ENCODE data around the gene PTPRD. TPM values are rescaled to one million over a fixed set of nuclear protein-coding genes. Genes with fewer than 3 reads are reported as not detected.
A peak's percentile ranks its signal among the peaks of the same experiment; 100 is the strongest.

Gene PTPRD
- total RNA-seq, 1 experiment from 2014 or later = not detected

DNA sequence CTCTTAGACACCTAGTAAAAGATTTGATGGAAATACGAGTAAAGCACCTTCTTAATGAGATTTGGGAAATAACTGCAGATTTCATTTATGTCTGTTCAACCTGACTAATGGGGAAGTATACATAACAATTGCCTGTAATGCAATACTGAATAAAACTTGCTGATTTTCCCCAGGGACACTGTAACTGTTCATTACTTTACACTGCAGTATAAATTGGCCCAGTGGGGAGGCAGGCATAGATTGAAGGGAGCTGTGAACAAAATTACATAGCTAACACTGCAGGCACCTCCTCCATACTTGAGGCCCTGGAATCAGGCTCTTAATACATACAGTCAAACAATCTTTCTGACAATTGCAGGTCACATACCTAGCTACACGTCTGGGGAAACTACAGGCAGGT is 216.2 kb downstream of the PTPRD start:
- peaks cover 67% of the 10 kb centered on the region for H3K27me3 Mint-ChIP-seq (ENCODE audit: insufficient read depth, unreplicated experiment)
- no peaks in the 10 kb centered on the region for H3K4me1 Mint-ChIP-seq (ENCODE audit: insufficient read depth, unreplicated experiment)
- no peaks in the 10 kb centered on the region for H3K36me3 Mint-ChIP-seq (ENCODE audit: insufficient read depth, unreplicated experiment)
- H3K9me3 Mint-ChIP-seq (ENCODE audit: unreplicated experiment) = no peaks in the 10 kb centered on the region
- no peak for DNase-seq (ENCODE audit: unreplicated experiment)
- no TSS peak for BruUV-seq (replicated peaks)
- TF ChIP-seq, protein P1, sequence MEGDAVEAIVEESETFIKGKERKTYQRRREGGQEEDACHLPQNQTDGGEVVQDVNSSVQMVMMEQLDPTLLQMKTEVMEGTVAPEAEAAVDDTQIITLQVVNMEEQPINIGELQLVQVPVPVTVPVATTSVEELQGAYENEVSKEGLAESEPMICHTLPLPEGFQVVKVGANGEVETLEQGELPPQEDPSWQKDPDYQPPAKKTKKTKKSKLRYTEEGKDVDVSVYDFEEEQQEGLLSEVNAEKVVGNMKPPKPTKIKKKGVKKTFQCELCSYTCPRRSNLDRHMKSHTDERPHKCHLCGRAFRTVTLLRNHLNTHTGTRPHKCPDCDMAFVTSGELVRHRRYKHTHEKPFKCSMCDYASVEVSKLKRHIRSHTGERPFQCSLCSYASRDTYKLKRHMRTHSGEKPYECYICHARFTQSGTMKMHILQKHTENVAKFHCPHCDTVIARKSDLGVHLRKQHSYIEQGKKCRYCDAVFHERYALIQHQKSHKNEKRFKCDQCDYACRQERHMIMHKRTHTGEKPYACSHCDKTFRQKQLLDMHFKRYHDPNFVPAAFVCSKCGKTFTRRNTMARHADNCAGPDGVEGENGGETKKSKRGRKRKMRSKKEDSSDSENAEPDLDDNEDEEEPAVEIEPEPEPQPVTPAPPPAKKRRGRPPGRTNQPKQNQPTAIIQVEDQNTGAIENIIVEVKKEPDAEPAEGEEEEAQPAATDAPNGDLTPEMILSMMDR (IDR thresholded peaks at IDR 0.05; ENCODE audit: unreplicated experiment) = no peak
- H3K27ac Mint-ChIP-seq (ENCODE audit: low read depth, unreplicated experiment) = no peak overlapping the region
- H3K4me3 Mint-ChIP-seq (ENCODE audit: unreplicated experiment) = no peak overlapping the region
- ChIA-PET POLR2A (no interaction called here), CTCF (interaction anchor here (0.7 kb wide), 1 partner anchor 8 kb away, joined by 4 read pairs; no protein-coding TSS in a partner anchor)
- intact Hi-C loops (cut with micrococcal nuclease) = no loop called here

DNA sequence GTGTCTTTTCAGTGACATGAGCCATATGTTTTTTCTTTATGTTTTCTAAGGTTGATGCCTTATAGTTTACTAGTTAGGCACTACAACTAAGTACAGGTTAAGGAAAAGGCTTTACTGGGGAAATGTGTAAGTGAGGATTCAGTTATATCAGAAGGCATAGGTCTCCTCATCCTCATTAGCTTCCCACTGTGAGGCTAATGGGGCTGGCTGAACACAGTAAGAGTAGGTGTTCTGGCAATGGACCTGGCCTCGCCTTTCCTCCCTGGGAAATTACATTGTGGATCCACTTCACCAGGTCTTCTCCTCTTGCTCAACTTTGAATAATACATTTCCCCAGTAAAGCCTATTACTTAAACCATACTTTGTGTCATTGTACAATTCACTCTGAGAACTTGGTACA is 225.5 kb downstream of the PTPRD start:
- Mint-ChIP-seq H3K27me3 (ENCODE audit: insufficient read depth, unreplicated experiment) (peaks cover 89% of the 10 kb centered on the region), H3K4me1 (ENCODE audit: insufficient read depth, unreplicated experiment) (no peaks in the 10 kb centered on the region), H3K4me3 (ENCODE audit: unreplicated experiment) (no peak overlapping the region), H3K27ac (ENCODE audit: low read depth, unreplicated experiment) (no peak overlapping the region), H3K9me3 (ENCODE audit: unreplicated experiment) (no peaks in the 10 kb centered on the region), H3K36me3 (ENCODE audit: insufficient read depth, unreplicated experiment) (no peaks in the 10 kb centered on the region)
- CTCF ChIA-PET = no interaction called here
- POLR2A ChIA-PET = no interaction called here
- intact Hi-C loops (cut with micrococcal nuclease) = no loop called here
- TF ChIP-seq, protein P1 (IDR thresholded peaks at IDR 0.05; ENCODE audit: unreplicated experiment) = no peak
- no TSS peak for BruUV-seq (replicated peaks)
- DNase-seq (ENCODE audit: unreplicated experiment) = no peak

DNA sequence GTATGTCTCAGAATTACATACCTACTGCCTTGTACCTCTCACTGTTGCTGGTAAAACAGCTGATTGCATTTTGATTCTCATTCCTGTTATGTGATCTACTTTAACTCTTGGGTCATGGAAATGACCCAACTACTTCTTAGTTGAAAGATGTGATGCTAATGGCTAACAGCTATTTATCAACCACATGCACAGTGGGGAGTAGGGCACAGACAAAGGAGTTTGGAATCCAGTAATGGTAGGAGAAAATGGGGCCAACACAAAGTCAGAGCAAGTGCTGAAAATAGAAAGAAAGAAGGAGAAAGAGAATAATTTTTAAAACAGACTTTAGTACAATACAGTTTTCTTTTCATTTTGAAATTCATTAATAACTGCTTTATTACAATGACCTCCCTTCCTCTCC is 241.0 kb downstream of the PTPRD start:
- TF ChIP-seq, protein P1 (IDR thresholded peaks at IDR 0.05; ENCODE audit: unreplicated experiment) = no peak
- intact Hi-C loops (cut with micrococcal nuclease) = no loop called here
- Mint-ChIP-seq H3K4me3 (ENCODE audit: unreplicated experiment) (no peak overlapping the region), H3K36me3 (ENCODE audit: insufficient read depth, unreplicated experiment) (no peaks in the 10 kb centered on the region), H3K9me3 (ENCODE audit: unreplicated experiment) (no peaks in the 10 kb centered on the region), H3K27me3 (ENCODE audit: insufficient read depth, unreplicated experiment) (peaks cover 90% of the 10 kb centered on the region), H3K27ac (ENCODE audit: low read depth, unreplicated experiment) (no peak overlapping the region), H3K4me1 (ENCODE audit: insufficient read depth, unreplicated experiment) (no peaks in the 10 kb centered on the region)
- CTCF ChIA-PET = interaction anchor here (0.6 kb wide), 1 partner anchor 958 kb away, joined by 3 read pairs; no protein-coding TSS in a partner anchor
- POLR2A ChIA-PET = no interaction called here
- DNase-seq (ENCODE audit: unreplicated experiment) = no peak
- no TSS peak for BruUV-seq (replicated peaks)

- BruUV-seq (replicated peaks) = no TSS peak
- no peak overlapping the region for H3K4me3 Mint-ChIP-seq (ENCODE audit: unreplicated experiment)
- H3K9me3 Mint-ChIP-seq (ENCODE audit: unreplicated experiment) = no peaks in the 10 kb centered on the region
- intact Hi-C loops (cut with micrococcal nuclease) = loop anchor here (1.0 to 2.0 kb wide), 2 partner anchors 953 to 1963 kb away; no protein-coding TSS in a partner anchor
- no peaks in the 10 kb centered on the region for H3K36me3 Mint-ChIP-seq (ENCODE audit: insufficient read depth, unreplicated experiment)
- H3K27ac Mint-ChIP-seq (ENCODE audit: low read depth, unreplicated experiment) = no peak overlapping the region
- H3K27me3 Mint-ChIP-seq (ENCODE audit: insufficient read depth, unreplicated experiment) = peaks cover 80% of the 10 kb centered on the region
- TF ChIP-seq, protein P1 (IDR thresholded peaks at IDR 0.05; ENCODE audit: unreplicated experiment) = peak; percentile 70
- H3K4me1 Mint-ChIP-seq (ENCODE audit: insufficient read depth, unreplicated experiment) = no peaks in the 10 kb centered on the region
- CTCF ChIA-PET = interaction anchor here (0.6 to 1.0 kb wide), 4 partner anchors 23 to 946 kb away, joined by 3 to 5 read pairs (median 4); no protein-coding TSS in a partner anchor
- DNase-seq (ENCODE audit: unreplicated experiment) = peak; percentile 59
- POLR2A ChIA-PET = no interaction called here
Observed at GRCh38 chr9:10366171-10366779, 246.5 kb downstream of the PTPRD start.
